ENCODE measurements around the gene ADK. TPM values are rescaled to one million over a fixed set of nuclear protein-coding genes. Genes with fewer than 3 reads are reported as not detected.
A peak's percentile ranks its signal among the peaks of the same experiment; 100 is the strongest.

The ADK gene
- polyA plus RNA-seq, result 73.0 to 139 TPM (median 92.6 TPM) in 3 replicates
- 54.7 TPM for polyA plus RNA-seq (2011; ENCODE audit: low read depth)
- polyA plus RNA-seq (2011; cell fraction: cytosol; rRNA removed), result 66.4 and 127 TPM in 2 replicates
- 54.4 and 63.4 TPM in 2 replicates for polyA plus RNA-seq (2011; cell fraction: nucleus; rRNA removed)
- 58.0 and 90.5 TPM in 2 replicates for polyA plus RNA-seq (2012; ENCODE audit: low replicate concordance)
- 12.8 to 83.9 TPM (median 38.5 TPM) in 3 replicates for polyA minus RNA-seq
- 43.5 TPM for polyA minus RNA-seq (2011; cell fraction: cytosol; rRNA and poly(A)+ RNA removed)
- polyA minus RNA-seq (2011; cell fraction: nucleus; rRNA and poly(A)+ RNA removed), result 34.0 and 74.5 TPM in 2 replicates

GRCh38 chr10:74150990-74151878, at the start of gene ADK:
TSS of gene ADK (plus strand) at chr10:74151221. CDS start at chr10:74151279, 58 bp downstream.
- Histone ChIP-seq H2AFZ (ENCODE audit: control insufficient read depth, low read length) (peak within 1 kb of the TSS; percentile 99), H3K27ac (ENCODE audit: control insufficient read depth, insufficient read depth, low read length) (peak within 1 kb of the TSS; percentile 98), H3K9me1 (ENCODE audit: control insufficient read depth, extremely low read depth, insufficient read depth, low read length) (peaks cover 2% of the 10 kb centered on the region), H4K20me1 (ENCODE audit: control insufficient read depth, extremely low read depth, insufficient read depth, low read length) (no peaks in the 10 kb centered on the region), H3K27me3 (ENCODE audit: control insufficient read depth, extremely low read depth, insufficient read depth, low read length) (no peaks in the 10 kb centered on the region), H3K9ac (ENCODE audit: control insufficient read depth, extremely low read depth, insufficient read depth, low read length) (peak within 1 kb of the TSS; percentile 98), H3K9me3 (ENCODE audit: control insufficient read depth, low read depth, low read length) (no peaks in the 10 kb centered on the region), H3K4me3 (ENCODE audit: control insufficient read depth in 2 of 3, extremely low read depth in 1 of 3, insufficient read depth in 2 of 3, low read depth in 1 of 3, low read length in 3 of 3) (peak within 1 kb of the TSS; percentile 81 to 96 (median 90)), H3K4me1 (ENCODE audit: control insufficient read depth, extremely low read depth, insufficient read depth, low read length) (peaks cover 19% of the 10 kb centered on the region), H3K79me2 (ENCODE audit: control insufficient read depth, insufficient read depth, low read length) (peaks cover 69% of the 10 kb centered on the region), H3K4me2 (ENCODE audit: control insufficient read depth, extremely low read depth, insufficient read depth, low read depth, low read length) (peak within 1 kb of the TSS; percentile 64), H3K36me3 (ENCODE audit: control insufficient read depth in 2 of 2, extremely low read depth in 1 of 2, insufficient read depth in 2 of 2, low read length in 2 of 2) (peaks cover 1 to 2% of the 10 kb centered on the region in 2 experiments)
- FAIRE-seq, result peak; percentile 68
- DNase-seq (ENCODE audit: low read depth, low spot score), result peak; percentile 78
- TF ChIP-seq CTCF (optimal IDR thresholded peaks at IDR 0.05 in 1 of 3, IDR thresholded peaks at IDR 0.05 in 1 of 3, conservative IDR thresholded peaks at IDR 0.05 in 1 of 3; ENCODE audit: extremely low read depth in 1 of 3, insufficient read depth in 2 of 3, low read length in 3 of 3) (peak in 2 of 3 experiments; percentile 32 to 48), EZH2 (IDR thresholded peaks at IDR 0.05; ENCODE audit: low read length) (no peak)
- dilution Hi-C loops (cut with MboI; ENCODE audit: extremely low pct_ligation_motif_present, low sequenced_read_pairs), result no loop called here

GRCh38 chr10:74103560-74104258, 47.3 kb upstream of the ADK start:
- no peak for FAIRE-seq
- dilution Hi-C loops (cut with MboI; ENCODE audit: extremely low pct_ligation_motif_present, low sequenced_read_pairs), result no loop called here

More at GRCh38 chr10:74103560-74104258, 47.3 kb upstream of the ADK start:
- Histone ChIP-seq H3K27me3 (ENCODE audit: control insufficient read depth, extremely low read depth, insufficient read depth, low read length) (no peaks in the 10 kb centered on the region), H3K9ac (ENCODE audit: control insufficient read depth, extremely low read depth, insufficient read depth, low read length) (no peak overlapping the region), H4K20me1 (ENCODE audit: control insufficient read depth, extremely low read depth, insufficient read depth, low read length) (no peaks in the 10 kb centered on the region), H3K9me3 (ENCODE audit: control insufficient read depth, low read depth, low read length) (no peaks in the 10 kb centered on the region), H2AFZ (ENCODE audit: control insufficient read depth, low read length) (no peak overlapping the region), H3K27ac (ENCODE audit: control insufficient read depth, insufficient read depth, low read length) (no peak overlapping the region), H3K9me1 (ENCODE audit: control insufficient read depth, extremely low read depth, insufficient read depth, low read length) (no peaks in the 10 kb centered on the region), H3K79me2 (ENCODE audit: control insufficient read depth, insufficient read depth, low read length) (no peaks in the 10 kb centered on the region), H3K4me3 (ENCODE audit: control insufficient read depth in 2 of 3, extremely low read depth in 1 of 3, insufficient read depth in 2 of 3, low read depth in 1 of 3, low read length in 3 of 3) (no peak overlapping the region), H3K4me2 (ENCODE audit: control insufficient read depth, extremely low read depth, insufficient read depth, low read depth, low read length) (no peak overlapping the region), H3K4me1 (ENCODE audit: control insufficient read depth, extremely low read depth, insufficient read depth, low read length) (peaks cover 12% of the 10 kb centered on the region), H3K36me3 (ENCODE audit: control insufficient read depth in 2 of 2, extremely low read depth in 1 of 2, insufficient read depth in 2 of 2, low read length in 2 of 2) (peaks cover 36 to 49% of the 10 kb centered on the region in 2 experiments)
- TF ChIP-seq EZH2 (IDR thresholded peaks at IDR 0.05; ENCODE audit: low read length) (no peak), CTCF (optimal IDR thresholded peaks at IDR 0.05 in 1 of 3, IDR thresholded peaks at IDR 0.05 in 1 of 3, conservative IDR thresholded peaks at IDR 0.05 in 1 of 3; ENCODE audit: extremely low read depth in 1 of 3, insufficient read depth in 2 of 3, low read length in 3 of 3) (peak in 1 of 3 experiments; percentile 25)
- no peak for DNase-seq (ENCODE audit: low read depth, low spot score)
